NT2/D1 (cell line): Measurements from ENCODE around the gene KIAA1958.

ENCODE experiments used
- YY1 ChIP-seq: IDR thresholded peaks from 2 replicates; pipeline ENCODE4 v1.6.1; 2011; ENCODE audit not compliant: insufficient read length, insufficient read depth
- ZNF274 ChIP-seq: IDR thresholded peaks from 2 replicates; pipeline ENCODE4 v1.6.1; 2011; ENCODE audit warnings: mild to moderate bottlenecking, low read depth, low read length

GRCh38 chr9:112545237-112545636, 58.6 kb downstream of the KIAA1958 start:
- TF ChIP-seq ZNF274 (no peak), YY1 (no peak)
